ENCODE results near the gene SMC2.

DNA sequence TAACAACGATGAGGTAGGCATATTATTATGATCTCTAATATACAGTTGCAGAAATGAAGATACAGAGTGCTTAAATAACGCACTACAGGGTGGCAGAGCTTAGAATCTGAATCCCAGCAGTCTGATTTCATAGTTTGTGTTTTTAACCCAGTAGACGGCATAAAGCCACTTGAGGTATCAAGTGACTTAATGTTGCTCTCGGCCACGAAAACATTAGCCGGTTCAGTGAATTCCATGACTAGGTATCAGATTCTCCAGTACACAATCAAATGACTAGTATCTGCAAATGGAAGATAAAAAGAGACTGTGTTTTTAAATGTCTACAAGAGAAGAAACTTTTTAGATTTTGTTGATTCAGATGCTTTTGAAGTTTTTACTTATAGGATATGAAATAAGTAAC lies 24.8 kb downstream of the SMC2 start:
- no peak for TF ChIP-seq YY1 (IDR thresholded peaks at IDR 0.05; ENCODE audit: low read depth)
- no peak for TF ChIP-seq EGR1 (IDR thresholded peaks at IDR 0.05)
- no peak for TF ChIP-seq TAF1 (IDR thresholded peaks at IDR 0.05; ENCODE audit: low read depth)
- no peak for TF ChIP-seq RAD21 (IDR thresholded peaks at IDR 0.05; ENCODE audit: low read depth)
- TF ChIP-seq, protein P1, sequence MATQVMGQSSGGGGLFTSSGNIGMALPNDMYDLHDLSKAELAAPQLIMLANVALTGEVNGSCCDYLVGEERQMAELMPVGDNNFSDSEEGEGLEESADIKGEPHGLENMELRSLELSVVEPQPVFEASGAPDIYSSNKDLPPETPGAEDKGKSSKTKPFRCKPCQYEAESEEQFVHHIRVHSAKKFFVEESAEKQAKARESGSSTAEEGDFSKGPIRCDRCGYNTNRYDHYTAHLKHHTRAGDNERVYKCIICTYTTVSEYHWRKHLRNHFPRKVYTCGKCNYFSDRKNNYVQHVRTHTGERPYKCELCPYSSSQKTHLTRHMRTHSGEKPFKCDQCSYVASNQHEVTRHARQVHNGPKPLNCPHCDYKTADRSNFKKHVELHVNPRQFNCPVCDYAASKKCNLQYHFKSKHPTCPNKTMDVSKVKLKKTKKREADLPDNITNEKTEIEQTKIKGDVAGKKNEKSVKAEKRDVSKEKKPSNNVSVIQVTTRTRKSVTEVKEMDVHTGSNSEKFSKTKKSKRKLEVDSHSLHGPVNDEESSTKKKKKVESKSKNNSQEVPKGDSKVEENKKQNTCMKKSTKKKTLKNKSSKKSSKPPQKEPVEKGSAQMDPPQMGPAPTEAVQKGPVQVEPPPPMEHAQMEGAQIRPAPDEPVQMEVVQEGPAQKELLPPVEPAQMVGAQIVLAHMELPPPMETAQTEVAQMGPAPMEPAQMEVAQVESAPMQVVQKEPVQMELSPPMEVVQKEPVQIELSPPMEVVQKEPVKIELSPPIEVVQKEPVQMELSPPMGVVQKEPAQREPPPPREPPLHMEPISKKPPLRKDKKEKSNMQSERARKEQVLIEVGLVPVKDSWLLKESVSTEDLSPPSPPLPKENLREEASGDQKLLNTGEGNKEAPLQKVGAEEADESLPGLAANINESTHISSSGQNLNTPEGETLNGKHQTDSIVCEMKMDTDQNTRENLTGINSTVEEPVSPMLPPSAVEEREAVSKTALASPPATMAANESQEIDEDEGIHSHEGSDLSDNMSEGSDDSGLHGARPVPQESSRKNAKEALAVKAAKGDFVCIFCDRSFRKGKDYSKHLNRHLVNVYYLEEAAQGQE (IDR thresholded peaks at IDR 0.05; ENCODE audit: low read depth): no peak
- TF ChIP-seq TCF12 (IDR thresholded peaks at IDR 0.05; ENCODE audit: low read depth): no peak
- TF ChIP-seq, protein P2, sequence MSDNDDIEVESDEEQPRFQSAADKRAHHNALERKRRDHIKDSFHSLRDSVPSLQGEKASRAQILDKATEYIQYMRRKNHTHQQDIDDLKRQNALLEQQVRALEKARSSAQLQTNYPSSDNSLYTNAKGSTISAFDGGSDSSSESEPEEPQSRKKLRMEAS (IDR thresholded peaks at IDR 0.05): no peak
- TF ChIP-seq FOXM1 (IDR thresholded peaks at IDR 0.05; ENCODE audit: borderline replicate concordance, low read depth): no peak
- no peak for TF ChIP-seq EP300 (IDR thresholded peaks at IDR 0.05; ENCODE audit: borderline replicate concordance)
- no peak for TF ChIP-seq CREB1 (IDR thresholded peaks at IDR 0.05; ENCODE audit: low read depth)
- TF ChIP-seq, protein P3, sequence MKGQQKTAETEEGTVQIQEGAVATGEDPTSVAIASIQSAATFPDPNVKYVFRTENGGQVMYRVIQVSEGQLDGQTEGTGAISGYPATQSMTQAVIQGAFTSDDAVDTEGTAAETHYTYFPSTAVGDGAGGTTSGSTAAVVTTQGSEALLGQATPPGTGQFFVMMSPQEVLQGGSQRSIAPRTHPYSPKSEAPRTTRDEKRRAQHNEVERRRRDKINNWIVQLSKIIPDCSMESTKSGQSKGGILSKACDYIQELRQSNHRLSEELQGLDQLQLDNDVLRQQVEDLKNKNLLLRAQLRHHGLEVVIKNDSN (IDR thresholded peaks at IDR 0.05): no peak
- no peak for TF ChIP-seq NFIC (IDR thresholded peaks at IDR 0.05)
- TF ChIP-seq TEAD4 (IDR thresholded peaks at IDR 0.05): no peak

All from Ishikawa (cell line).